HG02840 (cell line): ENCODE results near the gene PRUNE2.

ENCODE experiments used
- ATAC-seq: cut with Tn5 transposase; IDR thresholded peaks from one replicate; pipeline ENCODE4 v1.9.1; 2021; ENCODE audit warnings: mild to moderate bottlenecking, moderate library complexity, moderate number of reproducible peaks; ENCODE audit not compliant: unreplicated experiment, low FRiP score

Gene PRUNE2

GRCh38 chr9:76803083-76803482, 102.8 kb downstream of the PRUNE2 start:
- no peak for ATAC-seq

GRCh38 chr9:76800901-76801300, 105.0 kb downstream of the PRUNE2 start:
- no peak for ATAC-seq

- no peak for ATAC-seq
Observed at GRCh38 chr9:76799473-76799872, 106.4 kb downstream of the PRUNE2 start.

- ATAC-seq = no peak
Observed at GRCh38 chr9:76798527-76798926, 107.4 kb downstream of the PRUNE2 start.

GRCh38 chr9:76796296-76796695, 109.6 kb downstream of the PRUNE2 start:
- no peak for ATAC-seq

GRCh38 chr9:76793784-76794431, 112.0 kb downstream of the PRUNE2 start:
- no peak for ATAC-seq

GRCh38 chr9:76789840-76790239, 116.1 kb downstream of the PRUNE2 start:
- no peak for ATAC-seq

GRCh38 chr9:76787677-76788076, 118.2 kb downstream of the PRUNE2 start:
- no peak for ATAC-seq

GRCh38 chr9:76785501-76785900, 120.4 kb downstream of the PRUNE2 start:
- ATAC-seq = no peak

- ATAC-seq = no peak
Observed at GRCh38 chr9:76784881-76785280, 121.0 kb downstream of the PRUNE2 start.

- no peak for ATAC-seq
Observed at GRCh38 chr9:76772686-76773445, 133.0 kb downstream of the PRUNE2 start.

GRCh38 chr9:76766126-76766525, 139.8 kb downstream of the PRUNE2 start:
- no peak for ATAC-seq

GRCh38 chr9:76764138-76764537, 141.8 kb downstream of the PRUNE2 start, which contains the start of gene PCA3:
Gene PCA3 (plus strand): TSS chr9:76764438.
- no peak for ATAC-seq

- no peak for ATAC-seq
Observed at GRCh38 chr9:76761448-76761847, 144.5 kb downstream of the PRUNE2 start.

- ATAC-seq = no peak
Observed at GRCh38 chr9:76759732-76760131, 146.2 kb downstream of the PRUNE2 start.

GRCh38 chr9:76758476-76758875, 147.4 kb downstream of the PRUNE2 start:
- ATAC-seq = no peak

- ATAC-seq = no peak
Observed at GRCh38 chr9:76756941-76757673, 148.8 kb downstream of the PRUNE2 start.

- ATAC-seq = peak; percentile 12
Observed at GRCh38 chr9:76756268-76756640, 149.7 kb downstream of the PRUNE2 start.

GRCh38 chr9:76751001-76751400, 154.9 kb downstream of the PRUNE2 start:
- ATAC-seq = no peak

- ATAC-seq = no peak
Observed at GRCh38 chr9:76744336-76744735, 161.6 kb downstream of the PRUNE2 start.

GRCh38 chr9:76743931-76744330, 162.0 kb downstream of the PRUNE2 start:
- ATAC-seq = no peak
